ENCODE measurements around the gene SMC6. TPM values are rescaled to one million over a fixed set of nuclear protein-coding genes. Genes with fewer than 3 reads are reported as not detected.

The SMC6 gene
- total RNA-seq, 1 experiment from 2014 or later = 40.3 TPM

GRCh38 chr2:17667898-17668297, 85.7 kb downstream of the SMC6 start:
- H3K23me2 ChIP-seq (ENCODE audit: insufficient read length, low read depth, low read length, poor library complexity, severe bottlenecking) = no peaks in the 10 kb centered on the region
- no peak overlapping the region for H3K4me3 Mint-ChIP-seq
- no peaks in the 10 kb centered on the region for H3K79me2 ChIP-seq (ENCODE audit: insufficient read depth, low read length)
- H3K27me3 Mint-ChIP-seq (ENCODE audit: low read depth) = no peaks in the 10 kb centered on the region
- H3K36me3 Mint-ChIP-seq (ENCODE audit: insufficient read depth in 1 of 3, low read depth in 3 of 3) = peaks cover 24 to 57% (median 55%) of the 10 kb centered on the region in 3 experiments
- H3K27me3 ChIP-seq (ENCODE audit: insufficient read depth, low read length) = no peaks in the 10 kb centered on the region
- H4K91ac ChIP-seq (ENCODE audit: insufficient read length, low read depth, low read length) = no peak overlapping the region
- no peaks in the 10 kb centered on the region for H3K79me1 ChIP-seq (ENCODE audit: insufficient read depth, low read depth, low read length, poor library complexity, severe bottlenecking)
- DNase-seq = no peak
- H3K4me2 ChIP-seq (ENCODE audit: insufficient read depth, insufficient read length, low read length) = no peak overlapping the region
- H2AFZ ChIP-seq (ENCODE audit: low read length) = no peak overlapping the region
- H4K8ac ChIP-seq (replicated peaks; ENCODE audit: insufficient read length, low read depth, low read length) = no peak overlapping the region
- H3K9ac ChIP-seq (ENCODE audit: extremely low read depth, insufficient read length, low read length) = no peak overlapping the region
- no peak overlapping the region for H3K14ac ChIP-seq (ENCODE audit: insufficient read depth, low read length)
- H4K20me1 ChIP-seq (ENCODE audit: control insufficient read depth, insufficient read depth, insufficient read length) = no peaks in the 10 kb centered on the region
- no peak overlapping the region for H2BK15ac ChIP-seq (ENCODE audit: low read depth, low read length)
- H3K23ac ChIP-seq (ENCODE audit: insufficient read length, low read depth, low read length) = no peak overlapping the region
- no peak overlapping the region for H4K5ac ChIP-seq (ENCODE audit: insufficient read length, low read depth, low read length)
- H3T11ph ChIP-seq (ENCODE audit: low read length) = no peak overlapping the region
- H3K27ac ChIP-seq (ENCODE audit: insufficient read length, low read depth, low read length) = no peak overlapping the region
- no peak overlapping the region for H2BK20ac ChIP-seq (ENCODE audit: low read depth, low read length, poor library complexity, severe bottlenecking)
- no peak overlapping the region for H2BK12ac ChIP-seq (ENCODE audit: insufficient read length, low read depth, low read length)
- H2BK5ac ChIP-seq (ENCODE audit: insufficient read length, low read length) = no peak overlapping the region
- no peak overlapping the region for H3K4ac ChIP-seq (ENCODE audit: low read depth, low read length)
- no peak overlapping the region for H3K27ac Mint-ChIP-seq
- H3K9me3 ChIP-seq (ENCODE audit: control insufficient read depth, low read depth, low read length) = no peaks in the 10 kb centered on the region
- H2AK5ac ChIP-seq (ENCODE audit: insufficient read length, low read length) = no peak overlapping the region
- H3K18ac ChIP-seq (ENCODE audit: insufficient read length, low read depth, low read length) = no peak overlapping the region
- H3K56ac ChIP-seq (ENCODE audit: insufficient read length, low read depth, low read length) = no peak overlapping the region
- no peaks in the 10 kb centered on the region for H3K4me1 ChIP-seq (ENCODE audit: insufficient read depth, low read length)
- TF ChIP-seq CTCF (conservative IDR thresholded peaks at IDR 0.05) = no peak
- no peak overlapping the region for H2BK120ac ChIP-seq (ENCODE audit: low read depth, low read length, poor library complexity, severe bottlenecking)
- H3K4me1 Mint-ChIP-seq = no peaks in the 10 kb centered on the region
- no peaks in the 10 kb centered on the region for H3K9me3 Mint-ChIP-seq
- WGBS (ENCODE audit: extremely low coverage, insufficient read length, low lambda C conversion rate) = no CpG with 5 or more reads among the region's 1 CpG
